ENCODE results near the gene PHPT1.

GRCh38 chr9:136835162-136835931 lies 13.9 kb upstream of the PHPT1 start:
- TF ChIP-seq CTCF (IDR thresholded peaks at IDR 0.05) (no peak), POLR2A (IDR thresholded peaks at IDR 0.05) (no peak)
